Measurements from ENCODE around the gene ARL15. TPM values are rescaled to one million over a fixed set of nuclear protein-coding genes. Genes with fewer than 3 reads are reported as not detected.

ARL15 gene
- total RNA-seq, 1 donor from 2014 or later = 24.3 TPM

DNA sequence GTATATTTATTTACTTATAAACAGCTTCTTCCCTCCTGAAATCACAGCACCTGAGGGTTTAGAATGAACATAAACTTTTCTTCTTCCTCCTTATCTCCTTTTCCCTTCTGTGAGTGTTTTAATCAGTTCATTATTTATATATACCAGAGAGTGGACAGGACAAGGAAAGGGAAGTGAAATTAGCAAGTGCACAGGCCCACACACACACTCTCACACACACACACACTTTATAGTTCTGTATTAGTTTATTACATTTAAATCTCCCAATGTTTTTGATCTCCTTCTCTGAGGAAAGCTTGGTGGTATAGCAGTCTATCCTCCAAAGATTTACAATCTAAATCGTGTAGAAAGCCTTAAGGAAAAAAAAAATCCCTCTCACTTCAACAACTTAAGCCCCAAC is 396.4 kb downstream of the ARL15 start:
- no peak for DNase-seq (ENCODE audit: low spot score)

DNA sequence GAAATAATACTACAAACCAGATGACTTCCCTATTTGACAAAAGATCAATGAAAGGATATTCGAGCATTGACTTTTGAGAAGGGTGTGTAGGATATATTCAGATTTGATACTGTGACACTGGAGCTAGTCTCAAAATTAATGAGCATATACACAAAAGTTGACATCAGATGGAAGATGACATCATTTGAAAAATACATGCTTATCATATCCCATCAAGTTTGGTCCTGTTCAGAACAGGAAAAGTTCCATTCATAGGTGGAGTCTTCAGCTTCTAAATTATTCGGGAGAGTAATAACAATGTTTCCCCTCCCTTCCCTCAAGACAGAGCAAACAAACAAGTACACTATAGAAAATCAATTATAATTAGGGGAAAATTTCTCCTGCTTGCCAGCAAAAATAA is 401.6 kb downstream of the ARL15 start:
- no peak for DNase-seq (ENCODE audit: low spot score)

DNA sequence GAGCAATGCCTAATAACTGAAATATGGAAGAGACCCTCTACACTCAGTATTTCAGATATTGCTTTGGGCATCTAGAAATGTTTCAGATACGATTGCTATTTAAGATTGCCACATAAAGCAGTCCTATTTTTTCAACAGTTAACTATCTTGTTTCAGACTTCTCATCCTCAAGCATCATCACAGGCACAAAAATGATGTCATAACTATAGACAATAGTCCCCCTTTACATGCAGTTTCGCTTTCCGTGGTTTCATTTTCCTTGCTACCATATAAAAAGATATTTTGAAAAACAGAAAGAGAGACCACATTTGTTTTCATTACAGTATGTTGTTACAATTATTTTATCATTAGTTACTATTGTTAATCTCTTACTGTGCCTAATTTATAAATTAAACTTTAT is 402.5 kb downstream of the ARL15 start:
- DNase-seq (ENCODE audit: low spot score) = no peak

DNA sequence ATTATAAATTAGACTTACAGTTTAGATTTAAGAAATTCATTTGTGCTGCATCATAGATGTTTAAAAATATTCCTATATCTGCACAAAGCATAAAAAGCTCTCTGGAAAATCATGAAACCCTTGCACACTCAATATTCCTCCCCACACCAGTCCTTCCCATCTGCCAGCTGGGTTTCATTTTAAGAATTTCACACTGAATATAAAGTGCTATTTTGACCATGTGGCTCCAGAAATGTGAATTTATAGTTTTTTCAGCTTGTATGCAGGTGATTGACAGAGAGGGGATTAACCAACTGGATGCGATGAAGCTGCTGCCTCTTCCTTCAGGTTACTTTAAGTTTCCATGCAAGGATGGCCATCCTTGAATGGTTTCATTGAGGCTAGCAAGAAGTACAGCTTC is 403.6 kb downstream of the ARL15 start:
- DNase-seq (ENCODE audit: low spot score) = no peak

DNA sequence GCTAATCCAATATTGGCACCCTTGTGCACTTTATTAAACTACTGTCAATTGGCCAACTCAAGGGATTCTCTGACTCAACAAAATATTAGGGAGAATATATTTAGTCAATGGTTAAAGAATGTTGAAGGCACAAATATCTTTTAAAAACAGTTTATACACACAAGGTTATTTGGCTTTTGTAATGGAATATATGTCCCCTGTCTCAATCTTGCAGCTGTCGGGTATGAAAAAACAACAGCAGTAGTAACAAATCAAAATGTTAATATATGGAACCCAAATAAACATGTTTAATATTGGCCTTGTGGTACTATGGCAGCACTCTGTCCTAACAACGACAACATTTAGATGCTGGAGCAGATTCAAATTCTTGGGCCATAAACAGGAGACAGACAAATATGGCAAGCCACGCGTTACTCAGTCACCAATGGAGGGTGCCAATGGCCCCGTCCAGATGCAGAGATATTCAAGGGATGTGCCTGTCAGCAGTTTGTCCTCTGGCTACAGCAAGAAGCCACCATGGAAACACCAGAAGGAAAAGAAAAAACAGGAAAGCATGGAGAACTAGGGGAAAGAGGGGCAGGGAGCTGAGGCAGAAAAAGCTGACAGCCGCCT is 408.0 kb downstream of the ARL15 start:
- no peak for DNase-seq (ENCODE audit: low spot score)

DNA sequence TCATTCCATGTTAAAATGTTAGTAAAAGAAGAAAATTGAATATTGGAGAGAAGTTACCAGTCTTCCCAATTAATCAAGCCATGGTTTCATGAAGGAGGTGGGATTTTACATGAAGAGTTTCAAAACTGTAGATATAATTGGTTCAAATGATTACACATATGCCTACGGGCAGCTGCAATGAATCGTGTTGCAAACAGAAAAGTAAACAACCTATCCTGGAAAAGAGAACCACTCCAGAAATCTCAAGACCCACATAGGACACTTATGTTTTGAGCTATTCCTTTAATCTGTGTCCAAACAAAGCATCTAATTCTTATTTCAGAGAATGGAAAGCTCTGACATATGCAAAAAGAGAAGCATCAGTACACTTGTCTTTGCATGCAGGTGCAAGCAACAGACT is 409.7 kb downstream of the ARL15 start:
- no peak for DNase-seq (ENCODE audit: low spot score)

DNA sequence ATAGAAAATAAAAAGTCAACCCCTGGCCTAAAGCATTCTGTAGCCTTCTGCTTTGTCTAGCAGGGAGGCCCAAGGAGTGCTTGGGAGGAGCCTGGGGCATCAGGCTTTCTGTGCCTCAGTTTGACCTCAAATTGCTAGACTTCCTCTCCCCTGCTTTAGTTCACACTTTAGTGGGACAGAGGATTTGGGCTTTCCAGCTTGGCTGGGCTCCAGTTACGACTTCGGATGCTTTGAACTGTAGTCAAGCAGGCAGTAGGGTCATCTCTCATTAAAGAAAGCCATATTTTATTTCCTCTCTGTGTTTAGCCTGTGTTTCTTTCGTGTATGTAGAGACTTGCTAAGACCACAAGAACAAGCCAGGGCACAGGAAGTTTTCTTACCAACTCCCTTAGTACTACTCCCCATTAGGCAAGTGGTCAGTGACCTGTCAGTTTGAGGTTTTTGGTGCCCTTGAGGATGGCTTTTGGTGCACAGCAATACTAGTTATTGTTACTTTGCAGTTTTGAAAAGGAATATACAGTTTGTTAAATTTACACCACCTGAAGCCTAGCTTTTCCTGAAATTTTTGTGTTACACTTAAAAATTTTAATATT is 415.2 kb downstream of the ARL15 start:
- no peak for DNase-seq (ENCODE audit: low spot score)

DNA sequence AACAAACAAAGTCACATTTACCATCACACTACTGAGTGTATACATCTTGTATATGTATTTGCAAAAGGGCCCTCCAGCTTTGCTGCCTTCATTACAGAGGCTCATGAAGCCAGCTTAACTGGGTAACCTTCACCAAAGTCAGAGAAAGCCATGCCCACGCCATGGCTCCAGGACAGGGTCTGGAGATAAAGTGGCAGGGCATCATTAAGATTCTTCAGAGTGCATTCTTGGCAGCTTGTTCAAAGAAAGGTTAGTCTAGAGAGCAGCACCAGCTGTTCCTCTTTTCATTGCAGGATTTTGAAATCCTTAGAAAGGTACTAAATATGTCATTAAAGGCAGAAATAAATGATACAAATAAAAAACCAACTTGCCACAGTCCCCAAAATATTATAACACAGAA is 416.7 kb downstream of the ARL15 start:
- no peak for DNase-seq (ENCODE audit: low spot score)

DNA sequence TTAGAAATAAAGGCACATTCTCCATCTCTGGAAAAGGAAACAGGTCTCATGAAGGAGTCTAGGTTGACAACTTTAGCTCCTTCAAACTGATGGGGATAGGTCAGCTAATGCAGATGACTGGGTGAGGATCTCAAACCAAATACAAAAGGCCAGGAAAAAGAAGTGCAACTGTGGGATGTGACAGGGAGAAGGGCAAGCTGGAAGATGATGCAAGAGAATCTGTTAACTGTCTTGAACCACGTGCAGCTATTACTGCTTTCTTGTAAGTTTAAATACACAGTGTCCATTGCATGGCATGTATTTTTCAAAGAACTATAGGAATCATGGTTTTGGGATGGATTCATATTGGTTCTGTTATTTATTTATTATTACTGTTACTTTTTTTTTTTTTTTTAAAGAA is 418.1 kb downstream of the ARL15 start:
- DNase-seq (ENCODE audit: low spot score) = no peak

DNA sequence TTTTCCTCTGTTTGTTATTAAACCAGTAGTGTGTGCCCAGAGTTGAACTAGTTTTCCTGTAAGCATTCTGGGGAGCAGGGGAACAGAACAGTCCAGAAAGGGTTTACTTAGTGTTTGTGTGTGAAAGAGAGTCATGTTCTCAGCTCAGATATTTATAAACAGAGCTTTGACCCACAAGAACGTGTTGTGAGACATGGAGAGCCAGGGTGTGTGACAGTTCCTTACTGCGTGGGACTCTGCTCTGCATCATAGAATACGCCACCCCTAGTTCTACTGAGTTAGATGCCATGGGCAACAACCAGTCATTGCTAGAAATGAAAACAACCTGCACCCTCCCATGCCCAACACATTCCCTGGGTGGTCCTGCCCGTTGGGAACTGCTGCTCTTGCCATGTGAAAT is 419.2 kb downstream of the ARL15 start:
- no peak for DNase-seq (ENCODE audit: low spot score)

DNA sequence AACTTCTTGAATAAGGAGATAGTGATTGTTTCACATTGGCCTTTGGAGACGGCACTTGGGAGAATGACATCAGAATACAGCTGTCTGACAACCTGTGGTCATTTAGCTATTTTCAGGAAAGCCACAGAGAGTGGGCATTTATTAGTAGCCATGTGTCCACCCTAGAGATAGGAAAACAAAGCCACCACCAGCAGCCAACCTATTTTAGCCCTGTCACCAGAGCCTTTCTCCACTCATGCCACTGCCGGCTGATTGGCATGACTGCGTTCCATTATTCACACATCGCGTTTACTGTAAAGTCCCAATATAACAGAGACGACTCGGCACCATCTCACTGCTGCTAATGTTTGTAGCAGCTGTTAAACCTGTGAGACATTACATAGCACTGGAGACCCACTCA is 419.9 kb downstream of the ARL15 start:
- DNase-seq (ENCODE audit: low spot score) = no peak

DNA sequence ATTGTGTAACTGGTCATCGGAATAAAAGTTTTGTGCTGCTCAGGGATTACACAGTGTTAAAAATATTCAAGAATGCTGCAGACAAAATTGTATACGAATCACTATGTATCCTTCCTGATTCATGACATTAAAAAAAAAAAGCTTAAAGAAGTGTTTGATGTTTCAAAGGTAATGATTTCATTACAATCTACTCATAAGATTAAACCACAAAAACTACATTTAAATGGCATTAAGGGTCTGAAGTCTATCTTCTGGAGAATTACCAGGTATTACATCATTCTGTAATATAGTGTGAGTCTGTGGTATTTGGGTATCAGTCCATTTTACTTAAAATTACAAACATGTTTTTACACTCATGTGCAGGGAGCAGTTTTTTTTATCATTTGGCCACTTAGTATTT is 425.5 kb downstream of the ARL15 start:
- DNase-seq (ENCODE audit: low spot score) = no peak

DNA sequence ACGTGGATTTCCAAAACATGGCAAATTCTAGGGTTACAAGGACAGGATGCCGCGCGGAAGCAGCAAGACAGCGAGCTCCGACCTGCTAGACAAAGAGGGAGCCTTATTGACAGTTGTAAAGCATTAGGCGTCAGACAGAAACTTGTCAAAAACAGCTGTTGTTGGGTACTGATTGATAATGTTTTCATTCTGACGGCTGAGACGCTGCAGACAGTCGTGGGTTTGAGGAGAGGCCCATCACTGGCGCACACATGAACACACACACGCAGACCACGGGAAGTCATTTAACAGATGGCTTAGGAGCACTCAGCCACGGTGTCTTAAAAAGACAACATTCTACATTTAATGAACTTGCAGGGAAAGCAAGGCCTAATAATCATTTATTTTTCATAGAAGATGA is 426.0 kb downstream of the ARL15 start:
- no peak for DNase-seq (ENCODE audit: low spot score)

DNA sequence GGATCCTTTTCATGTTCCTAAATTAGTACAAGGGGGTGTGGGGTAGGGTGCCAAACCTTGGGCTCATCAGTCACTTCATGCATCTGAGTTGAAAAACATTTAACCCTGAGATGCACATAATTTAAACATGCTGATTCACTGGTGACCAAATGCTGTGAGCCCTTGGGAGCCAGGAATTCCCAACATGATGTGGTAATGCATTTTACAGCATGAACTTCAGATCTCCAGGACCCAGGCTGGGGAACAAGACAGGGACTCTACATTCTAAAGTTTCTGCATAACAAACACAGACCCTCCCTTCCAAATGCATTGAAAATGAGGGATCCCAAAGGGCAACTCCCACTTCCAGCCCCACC is 427.7 kb downstream of the ARL15 start:
- no peak for DNase-seq (ENCODE audit: low spot score)

DNA sequence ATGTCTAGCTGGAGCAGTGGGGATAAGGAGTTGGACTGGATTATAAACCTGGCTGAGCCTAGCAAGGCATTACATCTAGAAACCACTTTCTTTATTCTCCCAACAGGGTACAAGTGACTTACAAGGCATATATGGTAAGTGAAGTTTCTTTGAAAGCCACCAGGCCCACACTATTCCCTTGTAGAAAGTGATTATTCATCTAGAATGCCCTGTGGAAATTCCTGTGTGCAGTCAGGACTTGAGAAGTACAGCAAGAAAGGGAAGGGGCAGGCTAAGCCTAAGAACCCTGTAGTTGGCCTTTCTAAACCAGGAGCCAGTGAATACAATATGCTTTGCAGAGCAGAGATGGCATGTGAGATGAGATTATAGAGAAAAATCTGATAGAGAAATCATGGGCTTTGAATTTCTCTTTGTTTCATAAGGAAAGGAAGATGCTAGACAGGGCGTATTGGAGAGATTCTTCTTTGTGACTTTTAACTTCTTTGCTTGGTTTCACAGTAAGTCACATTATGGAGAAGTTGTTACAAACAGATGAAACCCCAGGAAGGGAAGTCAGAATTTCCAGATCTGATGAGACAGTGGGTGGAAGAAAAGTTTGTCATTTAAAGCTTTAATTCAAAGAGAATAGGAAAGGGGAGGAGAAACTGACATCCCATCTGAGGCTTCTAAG is 428.2 kb downstream of the ARL15 start:
- no peak for DNase-seq (ENCODE audit: low spot score)

DNA sequence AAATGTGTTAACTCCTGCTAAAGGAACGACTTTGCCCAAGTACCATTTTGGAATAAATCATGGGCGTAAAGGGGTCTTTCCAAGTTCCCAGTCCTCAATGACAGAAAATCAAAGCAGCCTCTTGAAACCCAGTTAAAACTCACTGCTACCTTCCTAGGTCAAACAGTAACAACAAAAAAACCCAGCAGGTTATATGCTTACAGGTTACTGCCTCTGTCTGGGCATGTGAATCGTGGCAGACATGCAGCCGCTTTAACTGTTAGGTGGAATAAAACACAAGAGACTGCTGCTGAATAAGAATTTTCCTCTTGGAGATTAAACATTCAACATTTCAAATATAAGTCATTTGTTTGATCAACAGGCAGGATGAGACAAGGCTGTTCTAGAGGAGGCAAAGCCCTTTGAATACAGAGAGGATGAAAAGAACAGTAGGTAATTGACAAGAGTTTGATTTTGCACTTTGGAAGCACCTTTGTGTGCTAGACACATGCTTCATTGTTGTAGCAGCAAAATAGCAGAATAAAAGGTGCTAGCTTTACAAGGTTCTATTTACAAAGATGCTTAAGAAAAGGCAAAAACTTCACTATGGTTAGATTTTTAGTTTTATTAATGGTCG is 430.6 kb downstream of the ARL15 start:
- no peak for DNase-seq (ENCODE audit: low spot score)

DNA sequence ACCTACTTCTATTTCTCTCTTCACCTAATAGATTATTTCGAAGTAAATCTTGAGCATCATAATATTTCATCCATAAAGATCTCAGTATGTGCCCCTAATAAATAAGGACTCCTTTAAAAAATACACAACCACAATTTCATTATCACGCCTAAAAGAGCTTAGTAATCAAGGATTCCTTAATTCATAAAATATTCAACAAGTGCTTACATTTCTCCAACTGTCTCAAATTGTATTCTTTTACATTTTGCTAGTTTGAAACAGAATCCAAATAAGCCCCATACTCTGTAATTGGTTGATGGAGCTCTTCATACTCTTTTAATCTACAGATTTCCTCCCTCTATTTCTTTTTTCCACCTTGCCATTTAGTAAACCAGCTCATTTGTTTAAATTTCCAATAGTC is 432.4 kb downstream of the ARL15 start:
- DNase-seq (ENCODE audit: low spot score) = no peak

DNA sequence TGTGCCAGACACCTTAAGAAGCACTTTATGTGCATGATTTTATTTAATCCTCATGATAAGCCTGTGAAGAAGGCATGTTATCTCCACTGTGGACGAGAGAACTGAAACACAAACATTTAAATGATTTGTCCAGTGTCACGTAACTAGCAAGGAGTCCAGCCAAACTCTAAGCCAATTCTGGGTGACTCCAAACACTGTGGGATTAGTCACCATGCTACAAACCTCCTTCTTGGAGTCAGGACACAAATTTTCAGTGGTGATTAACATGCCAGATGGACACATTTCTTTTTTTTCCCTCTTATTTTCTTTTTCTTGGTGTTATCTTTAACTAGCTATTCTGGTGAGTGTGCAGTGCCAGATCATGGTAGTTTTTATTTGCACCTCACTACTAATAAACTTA is 433.1 kb downstream of the ARL15 start:
- no peak for DNase-seq (ENCODE audit: low spot score)

DNA sequence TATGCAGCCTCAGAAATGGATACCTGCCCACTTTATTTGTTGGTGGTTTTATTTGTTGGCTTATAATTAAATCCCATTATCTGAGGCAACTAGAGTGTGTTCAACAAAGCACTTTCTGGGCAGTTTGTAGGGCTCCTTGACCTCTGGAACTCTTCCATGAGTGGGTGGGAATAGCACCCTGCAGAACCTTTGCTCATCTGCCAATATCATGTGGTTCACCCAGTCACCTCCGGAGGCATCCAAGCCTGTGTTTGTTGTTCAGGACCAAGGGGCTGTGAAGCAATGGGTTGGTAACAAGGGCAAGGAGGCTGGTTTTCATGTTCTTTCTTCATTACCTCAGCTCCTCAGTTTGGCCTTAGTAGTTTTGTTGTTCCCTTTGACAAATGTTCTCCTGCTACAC is 436.0 kb downstream of the ARL15 start:
- DNase-seq (ENCODE audit: low spot score) = no peak

DNA sequence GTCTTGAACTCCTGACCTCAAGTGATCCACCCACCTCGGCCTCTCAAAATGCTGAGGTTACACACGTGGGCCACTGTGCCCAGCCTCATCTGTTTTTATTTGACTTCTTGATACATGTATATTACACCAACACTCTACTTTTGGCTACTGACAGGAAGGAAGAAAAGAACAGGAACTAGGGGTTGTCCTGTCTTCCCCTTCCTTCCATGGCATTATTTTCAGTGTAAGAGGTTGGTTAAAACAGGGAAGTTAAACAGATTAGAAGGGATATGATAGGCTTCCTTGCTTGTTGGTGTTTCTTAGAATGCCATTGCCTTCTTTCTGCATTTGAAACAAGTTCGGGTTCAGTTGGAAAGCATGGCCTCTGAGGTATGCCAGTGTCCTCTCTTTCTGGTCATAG is 437.1 kb downstream of the ARL15 start:
- no peak for DNase-seq (ENCODE audit: low spot score)

DNA sequence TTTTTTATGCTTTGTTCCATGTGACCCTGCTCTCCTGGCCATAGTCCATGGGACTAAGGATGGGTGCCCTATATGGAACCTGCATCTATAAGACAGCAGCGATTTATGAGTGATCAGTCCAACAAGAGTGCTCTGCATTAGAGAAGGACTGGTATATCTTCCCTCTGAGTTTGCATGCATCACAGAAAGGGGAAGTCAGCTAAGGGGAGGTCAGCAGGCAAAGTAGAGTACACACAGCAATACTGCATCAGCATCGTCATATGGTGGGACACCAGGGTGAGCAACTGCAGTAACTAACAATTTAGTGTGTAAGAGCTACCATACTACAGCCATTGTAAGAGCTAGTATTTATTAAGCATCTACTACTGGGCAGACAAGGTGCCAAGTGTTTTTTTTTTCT is 438.6 kb downstream of the ARL15 start:
- no peak for DNase-seq (ENCODE audit: low spot score)

DNA sequence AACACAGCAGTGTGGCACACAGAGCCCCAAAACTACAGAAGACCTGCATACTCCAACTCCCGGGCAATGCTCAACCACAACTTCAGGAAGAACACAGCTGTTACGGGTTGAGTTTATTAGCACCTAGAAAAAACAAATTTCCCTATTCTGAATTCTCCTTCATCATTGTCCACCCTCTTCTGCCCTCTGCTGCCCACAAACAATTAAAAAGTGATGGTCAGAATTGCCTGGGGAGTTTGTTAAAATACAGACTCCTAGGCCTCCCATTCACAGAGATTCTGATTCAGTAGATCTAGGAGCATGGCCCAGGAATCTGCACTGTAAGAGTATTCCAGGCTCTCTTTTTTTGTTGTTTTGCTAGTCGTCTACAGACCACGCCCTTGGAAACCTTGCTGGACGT is 439.3 kb downstream of the ARL15 start:
- DNase-seq (ENCODE audit: low spot score) = no peak

Data from mesenteric fat pad (tissue), 1 donor.